AG09319 (cell line): ENCODE data around the gene ANKRD42.

Experiments
- DNase-seq: peaks from one replicate; pipeline ENCODE4 v3.0.0-alpha.2; 2010; ENCODE audit warnings: low read depth; ENCODE audit errors: extremely low read depth
- CTCF ChIP-seq: IDR thresholded peaks from 2 replicates; pipeline ENCODE4 v1.5.1; 2011; ENCODE audit warnings: low read depth, mild to moderate bottlenecking, inconsistent platforms, low read length, moderate library complexity

The ANKRD42 gene

DNA sequence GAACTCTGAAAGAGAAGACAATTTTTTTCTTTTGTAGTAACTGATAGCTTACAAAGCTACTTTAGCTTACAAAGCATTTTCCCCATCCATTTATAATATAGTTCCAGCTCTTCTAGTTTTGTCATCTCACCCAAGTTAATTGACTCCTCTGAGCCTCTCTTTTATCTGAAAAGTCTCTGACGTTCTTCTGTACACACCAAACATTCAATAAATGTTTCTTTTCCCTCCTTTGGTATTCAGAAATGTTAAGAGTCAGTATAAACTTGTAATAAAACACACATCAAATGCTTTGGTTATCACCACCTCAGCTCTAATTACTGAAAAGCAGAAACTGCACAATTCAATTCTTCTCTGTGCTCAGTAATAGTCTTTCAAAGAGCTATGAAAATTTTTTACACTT, 86.7 kb downstream of the ANKRD42 start:
- no peak for DNase-seq
- no peak for TF ChIP-seq CTCF

DNA sequence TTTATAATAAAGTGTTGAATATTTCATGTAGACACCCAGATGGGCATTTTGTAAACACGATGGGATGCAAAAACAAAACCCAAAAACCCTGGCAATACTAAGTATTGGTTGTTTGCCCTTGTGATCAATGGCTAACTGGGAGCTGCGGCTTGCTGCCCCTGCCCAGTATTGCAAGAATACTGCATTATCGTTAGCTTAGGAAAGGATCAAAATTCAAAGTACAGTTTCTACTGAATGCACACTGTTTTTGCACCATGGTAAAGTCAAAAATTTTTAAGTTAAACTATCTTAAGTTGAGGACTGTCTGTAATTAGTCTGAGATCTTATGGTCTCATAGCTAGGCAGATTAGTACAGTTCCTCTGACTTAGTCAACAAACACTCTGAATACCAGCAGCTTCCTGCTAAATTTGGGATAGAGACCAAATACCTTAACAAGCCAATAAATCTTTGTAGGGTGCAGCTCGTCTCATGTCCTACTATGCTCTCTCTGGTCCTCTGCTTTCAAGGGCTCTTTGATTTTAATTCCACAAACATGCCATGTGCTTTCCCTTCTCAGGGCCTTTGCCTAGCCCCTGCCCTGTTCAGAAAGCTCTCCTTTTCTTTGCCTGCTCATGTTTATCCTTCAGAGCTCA, 88.7 kb downstream of the ANKRD42 start:
- DNase-seq: no peak
- no peak for TF ChIP-seq CTCF

DNA sequence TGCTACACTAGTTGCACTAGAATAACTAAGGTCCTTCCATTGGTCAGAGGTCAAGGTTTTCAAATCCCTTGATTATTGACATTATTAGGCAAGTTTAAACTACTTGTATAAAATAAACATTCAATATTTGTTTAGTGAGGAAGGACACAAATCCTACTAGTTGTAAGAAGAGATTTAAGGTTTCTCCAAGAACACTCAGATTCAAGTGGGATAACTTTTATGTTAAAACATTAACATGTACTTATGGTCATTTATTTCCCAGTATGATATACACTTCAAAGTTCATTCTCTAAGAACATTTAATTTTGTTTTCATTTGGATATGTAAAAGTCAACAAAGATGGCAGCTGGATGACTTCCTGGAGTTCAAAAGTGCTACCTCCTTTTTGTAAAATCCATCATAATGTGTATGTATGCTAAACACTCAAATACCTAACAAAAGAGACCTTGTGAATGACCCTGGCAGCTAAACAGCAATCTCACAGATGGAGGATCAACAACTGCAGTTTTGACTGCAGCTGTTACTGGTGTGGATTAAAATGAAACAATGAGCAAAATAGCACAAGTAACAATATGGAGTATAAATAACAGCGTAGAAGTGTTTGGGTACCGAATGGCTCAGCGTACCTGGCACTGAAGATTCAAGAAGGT, 91.1 kb downstream of the ANKRD42 start:
- TF ChIP-seq CTCF: no peak
- no peak for DNase-seq

DNA sequence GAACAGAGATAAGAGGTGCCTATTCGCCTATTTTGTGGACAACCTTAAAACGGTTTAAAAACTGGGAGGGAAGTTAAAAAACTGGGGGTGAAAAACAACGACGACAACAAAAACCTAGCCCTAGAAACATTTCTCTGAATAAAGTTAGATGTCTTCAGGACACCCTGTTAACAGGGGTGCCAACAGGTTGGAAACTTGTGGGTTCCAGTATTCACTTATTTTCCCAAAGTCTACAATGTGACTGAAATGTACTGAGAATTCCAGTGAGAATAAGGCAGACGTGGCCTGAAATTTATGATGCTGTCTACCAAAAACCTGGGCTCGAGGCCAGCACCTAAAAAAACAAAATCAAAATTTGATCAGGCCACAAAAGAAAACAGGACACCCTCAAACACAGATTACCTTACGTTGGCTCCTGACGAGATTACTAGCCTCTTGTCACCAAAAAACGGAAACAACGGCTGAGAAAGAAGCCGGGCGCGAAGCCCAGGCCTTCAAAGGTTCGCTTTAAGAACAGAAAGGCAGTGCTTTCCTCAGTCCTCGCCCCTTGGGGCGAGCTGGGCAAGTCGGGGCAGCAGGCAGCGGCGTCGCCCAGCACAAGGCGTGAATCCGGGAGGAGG, 91.7 kb downstream of the ANKRD42 start:
- DNase-seq: no peak

GRCh38 chr11:83285771-83286528, 92.4 kb downstream of the ANKRD42 start, which contains the start of gene CCDC90B:
Gene CCDC90B (minus strand): TSS chr11:83286367. CDS start chr11:83285972, 395 bp downstream.
- DNase-seq: peak; percentile 93
- no peak for TF ChIP-seq CTCF

More for the DNA sequence above, 91.7 kb downstream of the ANKRD42 start:
- no peak for TF ChIP-seq CTCF

- TF ChIP-seq CTCF: no peak
- DNase-seq: no peak
These were observed 94.1 kb downstream of the ANKRD42 start for GRCh38 chr11:83287631-83288030.
